Fibroblast of villous mesenchyme (primary cell): ENCODE measurements around the gene HYI. TPM values are rescaled to one million over a fixed set of nuclear protein-coding genes. Genes with fewer than 3 reads are reported as not detected.
A peak's percentile ranks its signal among the peaks of the same experiment; 100 is the strongest.

ENCODE experiments used
- DNase-seq: peaks from one replicate; pipeline ENCODE4 v3.0.0-alpha.2; 2010; ENCODE audit warnings: low read depth
- H3K4me3 ChIP-seq: 2 replicates; pipeline ENCODE4 v1.5.1; 2011; ENCODE audit warnings: low read depth, mild to moderate bottlenecking, low read length
- total RNA-seq: library from RNA; depleted of rRNA; stranded (reverse); fragments of >200 nt; gene quantifications from 2 replicates; pipeline ENCODE4 v1.2.3, GENCODE V29; 2012
- TF ChIP-seq, protein P1 (sequence below): IDR thresholded peaks from 2 replicates; pipeline ENCODE4 v1.5.1; 2012; ENCODE audit warnings: low read depth, mild to moderate bottlenecking, low read length; ENCODE audit not compliant: insufficient read depth

The HYI gene
- total RNA-seq, 1 donor: 43.6 TPM

DNA sequence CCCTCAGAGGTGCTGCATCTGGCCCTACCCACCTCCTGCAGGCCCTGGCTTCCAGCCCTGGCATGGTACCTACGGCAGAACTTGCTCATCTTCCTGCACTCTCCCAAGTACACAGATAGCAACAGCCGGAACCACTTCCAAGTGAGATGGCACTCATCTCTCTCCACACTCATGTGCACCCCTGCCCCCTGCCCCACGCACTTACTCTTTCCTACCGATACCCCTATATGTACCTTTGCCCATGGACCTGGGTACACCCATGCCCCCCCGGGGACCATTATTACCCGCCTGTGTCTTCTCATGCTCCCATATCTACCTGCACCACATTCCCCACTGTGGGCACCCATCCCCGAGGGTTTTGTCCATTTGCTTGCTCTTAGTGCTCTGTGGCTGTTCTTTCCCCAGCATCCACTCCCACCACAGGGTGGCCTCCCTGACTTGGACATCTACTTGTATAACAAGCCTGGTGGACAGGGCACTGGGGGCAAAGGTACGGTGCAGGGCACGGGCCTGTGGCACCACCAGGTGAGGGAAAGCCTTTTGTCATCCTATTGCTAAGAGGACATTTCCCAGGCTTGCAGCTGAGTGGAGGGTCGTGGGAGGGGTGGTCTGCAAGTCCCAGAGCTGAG is 14.7 kb downstream of the HYI start:
- DNase-seq: no peak
- no peak overlapping the region for H3K4me3 ChIP-seq
- TF ChIP-seq, protein P1, sequence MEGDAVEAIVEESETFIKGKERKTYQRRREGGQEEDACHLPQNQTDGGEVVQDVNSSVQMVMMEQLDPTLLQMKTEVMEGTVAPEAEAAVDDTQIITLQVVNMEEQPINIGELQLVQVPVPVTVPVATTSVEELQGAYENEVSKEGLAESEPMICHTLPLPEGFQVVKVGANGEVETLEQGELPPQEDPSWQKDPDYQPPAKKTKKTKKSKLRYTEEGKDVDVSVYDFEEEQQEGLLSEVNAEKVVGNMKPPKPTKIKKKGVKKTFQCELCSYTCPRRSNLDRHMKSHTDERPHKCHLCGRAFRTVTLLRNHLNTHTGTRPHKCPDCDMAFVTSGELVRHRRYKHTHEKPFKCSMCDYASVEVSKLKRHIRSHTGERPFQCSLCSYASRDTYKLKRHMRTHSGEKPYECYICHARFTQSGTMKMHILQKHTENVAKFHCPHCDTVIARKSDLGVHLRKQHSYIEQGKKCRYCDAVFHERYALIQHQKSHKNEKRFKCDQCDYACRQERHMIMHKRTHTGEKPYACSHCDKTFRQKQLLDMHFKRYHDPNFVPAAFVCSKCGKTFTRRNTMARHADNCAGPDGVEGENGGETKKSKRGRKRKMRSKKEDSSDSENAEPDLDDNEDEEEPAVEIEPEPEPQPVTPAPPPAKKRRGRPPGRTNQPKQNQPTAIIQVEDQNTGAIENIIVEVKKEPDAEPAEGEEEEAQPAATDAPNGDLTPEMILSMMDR: no peak

DNA sequence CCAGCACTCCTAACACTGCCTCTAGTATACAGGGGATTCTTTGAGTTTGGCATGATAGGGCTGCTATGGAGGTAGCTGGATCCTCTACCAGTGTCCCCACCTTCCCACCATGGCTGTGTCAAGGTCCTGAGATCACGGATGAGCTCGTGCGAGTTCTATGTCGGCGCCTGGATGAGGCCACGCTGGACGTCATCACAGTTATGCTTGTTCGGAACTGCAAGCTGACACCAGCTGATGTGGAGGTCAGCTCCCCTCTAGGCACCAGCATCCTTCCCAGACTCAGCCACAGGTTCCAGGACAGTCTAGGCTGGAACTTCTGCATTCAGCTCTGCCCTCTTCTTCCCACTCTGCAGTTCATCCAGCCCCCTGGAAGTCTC is 15.2 kb downstream of the HYI start:
- TF ChIP-seq, protein P1: no peak
- no peak for DNase-seq
- no peak overlapping the region for H3K4me3 ChIP-seq

DNA sequence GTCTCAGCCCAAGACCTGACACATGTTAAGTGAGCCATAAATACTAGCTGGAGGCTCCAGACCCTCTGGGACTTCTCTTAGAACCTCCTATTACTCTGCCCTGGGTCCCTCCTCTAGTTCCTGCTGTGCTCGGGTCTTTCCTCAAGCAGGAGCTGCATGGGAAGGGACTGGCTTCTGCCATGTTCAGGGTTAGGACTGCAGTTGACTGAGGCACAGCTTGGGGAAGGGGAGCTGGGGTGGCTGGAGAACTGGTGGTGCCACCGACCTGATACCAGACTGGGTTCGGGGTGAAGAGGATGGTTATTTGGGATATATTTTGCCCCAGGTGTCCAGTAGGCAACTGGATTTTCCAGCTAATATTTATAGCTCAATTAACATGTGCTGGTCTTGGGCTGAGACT is 15.7 kb downstream of the HYI start:
- TF ChIP-seq, protein P1: no peak
- no peak overlapping the region for H3K4me3 ChIP-seq
- no peak for DNase-seq

DNA sequence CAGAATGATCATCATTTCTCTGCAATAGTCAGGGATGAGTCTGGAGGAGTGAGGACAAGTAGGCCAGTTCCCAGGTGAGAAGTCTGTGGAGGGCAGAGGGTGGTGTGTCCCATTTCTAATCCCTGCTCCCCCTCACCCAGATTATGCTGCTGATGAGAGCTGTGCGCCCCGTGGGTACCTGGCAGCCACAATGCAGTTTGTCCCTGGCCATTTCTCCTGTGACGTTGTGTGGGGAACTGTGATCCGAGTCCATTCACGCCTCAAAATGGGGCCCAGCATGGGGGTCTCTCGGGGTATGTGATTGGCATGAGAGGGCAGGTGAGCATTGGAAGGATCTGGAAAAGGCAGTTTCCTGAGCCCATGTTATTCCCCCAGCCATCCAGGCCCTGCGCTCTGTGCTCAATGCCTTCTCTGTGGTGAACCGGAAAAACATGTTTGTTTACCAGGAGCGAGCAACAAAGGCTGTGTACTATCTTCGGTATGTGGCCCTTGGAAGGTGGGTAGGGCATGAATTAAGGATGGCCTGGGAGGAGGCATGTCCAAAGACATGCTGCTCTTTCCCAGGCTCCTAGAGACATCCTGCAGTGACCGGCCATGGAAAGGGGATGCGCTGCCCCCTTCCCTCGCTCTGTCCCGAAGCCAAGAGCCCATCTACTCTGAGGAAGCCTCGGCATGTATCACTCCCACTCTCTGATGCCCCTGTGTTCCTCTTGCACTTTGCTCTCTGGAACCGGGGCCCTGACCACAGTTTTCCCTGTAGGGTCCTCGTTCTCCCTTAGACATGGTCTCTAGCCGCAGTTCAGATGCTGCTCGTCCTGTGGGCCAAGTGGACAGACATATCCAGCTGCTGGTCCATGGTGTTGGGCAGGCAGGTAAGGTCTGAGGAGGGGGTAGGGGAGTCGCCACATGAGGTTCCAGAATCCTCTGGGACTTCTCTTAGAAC is 16.4 kb downstream of the HYI start:
- TF ChIP-seq, protein P1: no peak
- H3K4me3 ChIP-seq: no peak overlapping the region
- no peak for DNase-seq

DNA sequence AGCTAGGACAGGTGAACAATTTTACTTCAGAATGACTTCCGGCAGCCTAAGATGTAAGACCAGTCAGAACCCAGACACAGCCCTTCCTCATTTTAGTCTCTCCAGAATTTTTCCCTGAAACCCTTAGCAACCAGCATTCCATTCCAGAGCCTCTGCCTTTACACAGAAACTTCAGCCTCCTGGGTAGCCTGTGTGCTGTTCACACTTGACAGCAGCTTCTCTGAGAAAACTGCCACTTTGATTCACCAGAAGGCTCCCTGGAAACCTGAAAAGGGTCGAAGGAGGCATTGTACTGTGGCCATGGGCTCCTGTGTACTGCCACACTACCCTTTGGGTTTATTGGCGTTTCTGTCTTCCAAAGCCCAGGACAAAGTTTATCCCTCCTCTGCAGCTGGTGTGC is 17.4 kb downstream of the HYI start:
- TF ChIP-seq, protein P1: no peak
- H3K4me3 ChIP-seq: no peak overlapping the region
- DNase-seq: peak; percentile 16

DNA sequence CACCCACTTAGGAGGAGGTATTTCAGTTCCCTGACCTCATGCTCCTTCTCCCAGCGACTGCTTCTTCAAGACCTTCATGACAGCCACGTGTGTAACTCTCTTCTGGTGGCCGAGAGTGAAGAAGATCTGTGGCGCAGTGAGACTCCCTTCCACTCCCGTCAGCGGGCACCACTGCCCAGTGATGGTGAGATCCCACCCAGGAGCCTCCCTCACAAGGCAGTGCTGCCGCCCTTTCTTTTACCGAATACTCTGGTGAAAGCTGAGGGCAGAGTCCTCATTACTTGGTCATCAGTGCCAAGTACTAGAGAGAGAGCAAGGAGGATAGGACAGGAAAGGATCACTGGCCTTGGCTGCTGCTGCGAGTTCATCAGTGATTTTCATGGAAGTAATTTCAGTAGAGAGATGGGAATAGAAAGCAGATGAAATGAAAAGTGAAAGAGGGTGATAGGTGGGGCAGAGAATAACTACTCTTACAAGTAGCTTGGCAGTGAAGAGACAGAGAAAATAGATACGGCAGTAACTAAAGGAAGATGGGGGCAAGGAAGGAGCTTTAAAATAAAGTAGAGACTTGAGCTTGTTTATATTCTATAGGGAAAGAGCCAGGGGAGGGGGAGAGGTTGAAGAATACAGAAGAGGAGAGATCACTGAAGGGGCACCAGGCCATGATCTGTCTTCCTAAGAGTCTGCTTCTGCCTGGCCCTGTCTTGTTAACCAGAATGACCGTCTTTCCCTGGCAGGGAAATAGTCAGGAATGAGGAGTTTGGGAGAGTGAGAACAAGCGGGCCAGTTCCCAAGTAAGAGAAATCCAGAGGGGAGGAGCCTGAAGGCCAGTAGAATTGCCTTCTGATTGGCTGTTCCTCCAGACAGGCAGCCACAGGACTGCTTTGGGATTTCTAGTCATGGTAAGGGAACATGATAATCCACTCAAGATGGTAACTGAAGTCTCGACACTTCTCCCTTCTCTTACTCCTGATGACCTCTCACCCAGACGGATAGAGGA is 18.3 kb downstream of the HYI start:
- DNase-seq: peak; percentile 74
- TF ChIP-seq, protein P1: no peak
- H3K4me3 ChIP-seq: no peak overlapping the region
